SK-N-SH (cell line): ENCODE results near the gene TJP1.

Experiments
- CTCF ChIP-seq: fragments of 200-600 bp; sonication (generic); IDR thresholded peaks from 2 replicates; pipeline ENCODE4 v1.6.1; 2017; ENCODE audit warnings: antibody characterized with exemption, mild to moderate bottlenecking, moderate library complexity
- EP300 ChIP-seq, 2 experiments: IDR thresholded peaks; 2 replicates each; pipeline versions ENCODE4 v1.4.0 to v1.6.1; 2012; ENCODE audit warnings: borderline replicate concordance in 1 of 2, low read depth in 1 of 2, low read length in 1 of 2
- FOXJ3 ChIP-seq: sonication (generic); formaldehyde crosslinking; IDR thresholded peaks from 2 replicates; pipeline ENCODE4 v1.5.1; 2020; ENCODE audit warnings: mild to moderate bottlenecking, missing genetic modification reagents
- JUND ChIP-seq: IDR thresholded peaks from 2 replicates; pipeline ENCODE4 v1.4.0; 2012
- MAX ChIP-seq: IDR thresholded peaks from 2 replicates; pipeline ENCODE4 v1.4.0; 2012; ENCODE audit warnings: low read depth
- POLR2AphosphoS5 ChIP-seq: IDR thresholded peaks from 2 replicates; pipeline ENCODE4 v1.6.1; 2012; ENCODE audit warnings: low read depth, low read length
- REST ChIP-seq: IDR thresholded peaks from 2 replicates; pipeline ENCODE4 v1.6.1; 2012; ENCODE audit warnings: mild to moderate bottlenecking, low read depth, low read length, moderate library complexity
- RFX5 ChIP-seq: IDR thresholded peaks from 2 replicates; pipeline ENCODE4 v1.6.1; 2012; ENCODE audit warnings: mild to moderate bottlenecking, improper control_type of control experiment, low read length
- SIN3A ChIP-seq: IDR thresholded peaks from 2 replicates; pipeline ENCODE4 v1.6.1; 2012; ENCODE audit warnings: low read depth, mild to moderate bottlenecking, low read length, moderate library complexity, borderline replicate concordance
- SMC3 ChIP-seq: IDR thresholded peaks from 2 replicates; pipeline ENCODE4 v1.6.1; 2012; ENCODE audit warnings: low read depth, low read length, improper control_type of control experiment
- USF1 ChIP-seq: IDR thresholded peaks from 2 replicates; pipeline ENCODE4 v1.4.0; 2012; ENCODE audit warnings: low read depth, borderline replicate concordance
- USF2 ChIP-seq: fragments of 150-350 bp; IDR thresholded peaks from 2 replicates; pipeline ENCODE4 v1.6.1; 2017; ENCODE audit warnings: antibody characterized with exemption, low read length, low read depth, borderline replicate concordance

GRCh38 chr15:29826908-29827820 lies 4.9 kb upstream of the TJP1 start:
- TF ChIP-seq CTCF (no peak), REST (no peak), RFX5 (no peak), MAX (no peak), USF2 (no peak), SMC3 (no peak), POLR2AphosphoS5 (no peak), SIN3A (no peak), EP300 (IDR thresholded peaks at IDR 0.05; ENCODE audit: borderline replicate concordance in 1 of 2, low read depth in 1 of 2, low read length in 1 of 2) (no peak), FOXJ3 (CRISPR knock-in tag) (no peak), JUND (no peak), USF1 (no peak)
